Measurements from ENCODE around the gene CCDC15. TPM values are rescaled to one million over a fixed set of nuclear protein-coding genes. Genes with fewer than 3 reads are reported as not detected.
A peak's percentile ranks its signal among the peaks of the same experiment; 100 is the strongest.

The CCDC15 gene
- total and polyA plus RNA-seq, 2 of the 13 experiments (the other 11 are each of a cell fraction or from before 2014, with no cell fraction given), result 2.2 to 4.6 TPM

DNA sequence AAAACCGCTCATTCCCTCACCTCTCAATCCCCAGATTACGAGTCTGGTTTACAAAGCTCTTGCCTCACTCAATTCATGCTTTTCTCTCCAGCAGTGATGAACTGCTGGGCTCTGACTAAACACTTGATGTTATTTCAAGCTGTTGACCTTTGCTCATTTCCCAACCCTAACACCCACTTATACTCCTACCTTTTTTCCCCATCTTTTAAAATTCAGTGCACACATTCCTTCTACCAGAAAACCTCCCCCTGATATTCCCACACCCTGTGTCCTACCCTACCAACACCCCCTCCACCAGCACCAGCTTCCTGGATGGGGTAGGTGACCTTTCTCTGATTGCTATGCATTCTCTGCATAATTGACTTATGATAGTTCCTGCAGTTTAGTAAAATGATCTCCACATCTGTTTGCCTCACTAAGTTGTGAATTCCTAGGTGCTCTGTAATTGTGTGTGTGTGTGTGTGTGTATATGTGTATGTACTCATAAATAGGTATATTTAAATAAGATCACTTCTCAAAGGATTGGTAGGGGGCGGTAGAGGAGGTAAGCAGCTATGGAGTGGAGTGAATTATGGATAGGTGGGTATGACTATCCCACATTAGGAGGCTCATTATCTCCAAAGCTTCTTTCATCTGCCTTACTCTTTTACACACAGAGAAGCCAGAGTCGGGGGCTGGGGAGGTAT, 19.0 kb upstream of the CCDC15 start (continued):
- TF ChIP-seq, protein P1, sequence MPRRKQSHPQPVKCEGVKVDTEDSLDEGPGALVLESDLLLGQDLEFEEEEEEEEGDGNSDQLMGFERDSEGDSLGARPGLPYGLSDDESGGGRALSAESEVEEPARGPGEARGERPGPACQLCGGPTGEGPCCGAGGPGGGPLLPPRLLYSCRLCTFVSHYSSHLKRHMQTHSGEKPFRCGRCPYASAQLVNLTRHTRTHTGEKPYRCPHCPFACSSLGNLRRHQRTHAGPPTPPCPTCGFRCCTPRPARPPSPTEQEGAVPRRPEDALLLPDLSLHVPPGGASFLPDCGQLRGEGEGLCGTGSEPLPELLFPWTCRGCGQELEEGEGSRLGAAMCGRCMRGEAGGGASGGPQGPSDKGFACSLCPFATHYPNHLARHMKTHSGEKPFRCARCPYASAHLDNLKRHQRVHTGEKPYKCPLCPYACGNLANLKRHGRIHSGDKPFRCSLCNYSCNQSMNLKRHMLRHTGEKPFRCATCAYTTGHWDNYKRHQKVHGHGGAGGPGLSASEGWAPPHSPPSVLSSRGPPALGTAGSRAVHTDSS (CRISPR knock-in tag; conservative IDR thresholded peaks at IDR 0.05), result no peak
- TF ChIP-seq, protein P2, sequence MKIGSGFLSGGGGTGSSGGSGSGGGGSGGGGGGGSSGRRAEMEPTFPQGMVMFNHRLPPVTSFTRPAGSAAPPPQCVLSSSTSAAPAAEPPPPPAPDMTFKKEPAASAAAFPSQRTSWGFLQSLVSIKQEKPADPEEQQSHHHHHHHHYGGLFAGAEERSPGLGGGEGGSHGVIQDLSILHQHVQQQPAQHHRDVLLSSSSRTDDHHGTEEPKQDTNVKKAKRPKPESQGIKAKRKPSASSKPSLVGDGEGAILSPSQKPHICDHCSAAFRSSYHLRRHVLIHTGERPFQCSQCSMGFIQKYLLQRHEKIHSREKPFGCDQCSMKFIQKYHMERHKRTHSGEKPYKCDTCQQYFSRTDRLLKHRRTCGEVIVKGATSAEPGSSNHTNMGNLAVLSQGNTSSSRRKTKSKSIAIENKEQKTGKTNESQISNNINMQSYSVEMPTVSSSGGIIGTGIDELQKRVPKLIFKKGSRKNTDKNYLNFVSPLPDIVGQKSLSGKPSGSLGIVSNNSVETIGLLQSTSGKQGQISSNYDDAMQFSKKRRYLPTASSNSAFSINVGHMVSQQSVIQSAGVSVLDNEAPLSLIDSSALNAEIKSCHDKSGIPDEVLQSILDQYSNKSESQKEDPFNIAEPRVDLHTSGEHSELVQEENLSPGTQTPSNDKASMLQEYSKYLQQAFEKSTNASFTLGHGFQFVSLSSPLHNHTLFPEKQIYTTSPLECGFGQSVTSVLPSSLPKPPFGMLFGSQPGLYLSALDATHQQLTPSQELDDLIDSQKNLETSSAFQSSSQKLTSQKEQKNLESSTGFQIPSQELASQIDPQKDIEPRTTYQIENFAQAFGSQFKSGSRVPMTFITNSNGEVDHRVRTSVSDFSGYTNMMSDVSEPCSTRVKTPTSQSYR (CRISPR knock-in tag; IDR thresholded peaks at IDR 0.05; ENCODE audit: borderline replicate concordance), result 0 out of 2 replicates have a peak, but pooled peaks have one; percentile 5
- TF ChIP-seq RAD21 (CRISPR knock-in tag; IDR thresholded peaks at IDR 0.05), result no peak
- TF ChIP-seq MAFF (IDR thresholded peaks at IDR 0.05; ENCODE audit: low read depth, low read length), result no peak
- TF ChIP-seq, protein P3, sequence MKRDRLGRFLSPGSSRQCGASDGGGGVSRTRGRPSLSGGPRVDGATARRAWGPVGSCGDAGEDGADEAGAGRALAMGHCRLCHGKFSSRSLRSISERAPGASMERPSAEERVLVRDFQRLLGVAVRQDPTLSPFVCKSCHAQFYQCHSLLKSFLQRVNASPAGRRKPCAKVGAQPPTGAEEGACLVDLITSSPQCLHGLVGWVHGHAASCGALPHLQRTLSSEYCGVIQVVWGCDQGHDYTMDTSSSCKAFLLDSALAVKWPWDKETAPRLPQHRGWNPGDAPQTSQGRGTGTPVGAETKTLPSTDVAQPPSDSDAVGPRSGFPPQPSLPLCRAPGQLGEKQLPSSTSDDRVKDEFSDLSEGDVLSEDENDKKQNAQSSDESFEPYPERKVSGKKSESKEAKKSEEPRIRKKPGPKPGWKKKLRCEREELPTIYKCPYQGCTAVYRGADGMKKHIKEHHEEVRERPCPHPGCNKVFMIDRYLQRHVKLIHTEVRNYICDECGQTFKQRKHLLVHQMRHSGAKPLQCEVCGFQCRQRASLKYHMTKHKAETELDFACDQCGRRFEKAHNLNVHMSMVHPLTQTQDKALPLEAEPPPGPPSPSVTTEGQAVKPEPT (CRISPR knock-in tag; IDR thresholded peaks at IDR 0.05; ENCODE audit: low read depth), result no peak
- no peak for TF ChIP-seq KDM1A (CRISPR knock-in tag; IDR thresholded peaks at IDR 0.05)
- no peak for TF ChIP-seq FOXC1 (CRISPR knock-in tag; IDR thresholded peaks at IDR 0.05; ENCODE audit: borderline replicate concordance)
- no peak for TF ChIP-seq ZNF572 (CRISPR knock-in tag; IDR thresholded peaks at IDR 0.05)
- TF ChIP-seq, protein P4, sequence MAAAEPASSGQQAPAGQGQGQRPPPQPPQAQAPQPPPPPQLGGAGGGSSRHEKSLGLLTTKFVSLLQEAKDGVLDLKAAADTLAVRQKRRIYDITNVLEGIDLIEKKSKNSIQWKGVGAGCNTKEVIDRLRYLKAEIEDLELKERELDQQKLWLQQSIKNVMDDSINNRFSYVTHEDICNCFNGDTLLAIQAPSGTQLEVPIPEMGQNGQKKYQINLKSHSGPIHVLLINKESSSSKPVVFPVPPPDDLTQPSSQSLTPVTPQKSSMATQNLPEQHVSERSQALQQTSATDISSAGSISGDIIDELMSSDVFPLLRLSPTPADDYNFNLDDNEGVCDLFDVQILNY (CRISPR knock-in tag; conservative IDR thresholded peaks at IDR 0.05), result no peak
- TF ChIP-seq, protein P5, sequence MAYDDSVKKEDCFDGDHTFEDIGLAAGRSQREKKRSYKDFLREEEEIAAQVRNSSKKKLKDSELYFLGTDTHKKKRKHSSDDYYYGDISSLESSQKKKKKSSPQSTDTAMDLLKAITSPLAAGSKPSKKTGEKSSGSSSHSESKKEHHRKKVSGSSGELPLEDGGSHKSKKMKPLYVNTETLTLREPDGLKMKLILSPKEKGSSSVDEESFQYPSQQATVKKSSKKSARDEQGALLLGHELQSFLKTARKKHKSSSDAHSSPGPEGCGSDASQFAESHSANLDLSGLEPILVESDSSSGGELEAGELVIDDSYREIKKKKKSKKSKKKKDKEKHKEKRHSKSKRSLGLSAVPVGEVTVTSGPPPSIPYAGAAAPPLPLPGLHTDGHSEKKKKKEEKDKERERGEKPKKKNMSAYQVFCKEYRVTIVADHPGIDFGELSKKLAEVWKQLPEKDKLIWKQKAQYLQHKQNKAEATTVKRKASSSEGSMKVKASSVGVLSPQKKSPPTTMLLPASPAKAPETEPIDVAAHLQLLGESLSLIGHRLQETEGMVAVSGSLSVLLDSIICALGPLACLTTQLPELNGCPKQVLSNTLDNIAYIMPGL (CRISPR knock-in tag; IDR thresholded peaks at IDR 0.05; ENCODE audit: borderline replicate concordance in 1 of 2, low read depth in 1 of 2), result peak; percentile 76 to 81
- TF ChIP-seq ATAD3A (CRISPR knock-in tag; IDR thresholded peaks at IDR 0.05), result no peak
- TF ChIP-seq ETV6 (CRISPR knock-in tag; conservative IDR thresholded peaks at IDR 0.05), result no peak
- TF ChIP-seq AGO2 (optimal IDR thresholded peaks at IDR 0.05; ENCODE audit: low read depth, low read length), result no peak
- TF ChIP-seq, protein P6, sequence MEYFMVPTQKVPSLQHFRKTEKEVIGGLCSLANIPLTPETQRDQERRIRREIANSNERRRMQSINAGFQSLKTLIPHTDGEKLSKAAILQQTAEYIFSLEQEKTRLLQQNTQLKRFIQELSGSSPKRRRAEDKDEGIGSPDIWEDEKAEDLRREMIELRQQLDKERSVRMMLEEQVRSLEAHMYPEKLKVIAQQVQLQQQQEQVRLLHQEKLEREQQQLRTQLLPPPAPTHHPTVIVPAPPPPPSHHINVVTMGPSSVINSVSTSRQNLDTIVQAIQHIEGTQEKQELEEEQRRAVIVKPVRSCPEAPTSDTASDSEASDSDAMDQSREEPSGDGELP (IDR thresholded peaks at IDR 0.05; ENCODE audit: borderline replicate concordance, low read depth), result peak; percentile 56; the same call in 1 of the 2 replicates
- TF ChIP-seq PAWR (CRISPR knock-in tag; IDR thresholded peaks at IDR 0.05; ENCODE audit: borderline replicate concordance), result no peak
- TF ChIP-seq ZNF33B (CRISPR knock-in tag; IDR thresholded peaks at IDR 0.05), result no peak
- TF ChIP-seq, protein P7, sequence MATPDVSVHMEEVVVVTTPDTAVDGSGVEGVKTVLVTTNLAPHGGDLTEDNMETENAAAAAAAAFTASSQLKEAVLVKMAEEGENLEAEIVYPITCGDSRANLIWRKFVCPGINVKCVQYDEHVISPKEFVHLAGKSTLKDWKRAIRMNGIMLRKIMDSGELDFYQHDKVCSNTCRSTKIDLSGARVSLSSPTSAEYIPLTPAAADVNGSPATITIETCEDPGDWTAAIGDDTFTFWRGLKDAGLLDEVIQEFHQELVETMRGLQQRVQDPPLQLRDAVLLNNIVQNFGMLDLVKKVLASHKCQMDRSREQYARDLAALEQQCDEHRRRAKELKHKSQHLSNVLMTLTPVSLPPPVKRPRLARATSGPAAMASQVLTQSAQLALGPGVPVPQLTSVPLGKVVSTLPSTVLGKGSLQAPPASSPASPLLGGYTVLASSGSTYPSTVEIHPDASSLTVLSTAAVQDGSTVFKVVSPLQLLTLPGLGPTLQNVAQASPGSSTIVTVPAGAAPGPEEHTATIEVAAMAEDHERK (CRISPR knock-in tag; IDR thresholded peaks at IDR 0.05; ENCODE audit: low read depth), result no peak

Measured in HepG2 (cell line).